K562 (cell line): ENCODE measurements around the gene SMARCC1. TPM values are rescaled to one million over a fixed set of nuclear protein-coding genes. Genes with fewer than 3 reads are reported as not detected.

Experiments
- ATAC-seq: fragments of 200-7000 bp; cut with Tn5 transposase; 3 replicates; pipeline ENCODE4 v1.9.1; 2020; ENCODE audit warnings: moderate library complexity
- BruUV-seq: library from RNA; stranded (reverse); fragments of 400-500 nt; replicated peaks from 2 replicates; lab custom pipeline; 2021; lab: Mats Ljungman, UMichigan
- CTCF ChIA-PET: fragments of 300-600 bp; formaldehyde crosslinking; extraction: SDS; loops from one replicate; lab custom pipeline; 2021; ENCODE audit warnings: low intra/inter-chr PET ratio; lab: Yijun Ruan, JAX
- POLR2A ChIA-PET: fragments of 300-600, 350-650 bp; sonication (Branson Sonifier 250); formaldehyde crosslinking; extraction: SDS; loops from one replicate; lab custom pipeline; 2021; ENCODE audit warnings: antibody characterized with exemption, inconsistent platforms; lab: Yijun Ruan, JAX
- DNase-seq, 4 experiments: peaks; one replicate each; pipeline versions ENCODE4 v3.0.0 to v3.0.0-alpha.2; 2011 to 2018; ENCODE audit warnings: low spot score in 3 of 4, mixed read lengths in 3 of 4; ENCODE audit errors: extremely low read depth in 1 of 4
- FAIRE-seq: peaks from 2 replicates; lab custom pipeline; 2011; peaks lifted over from hg19 to GRCh38; lab: Jason Lieb, UNC
- H2AFZ ChIP-seq: 2 replicates; pipeline ENCODE4 v1.6.0; 2011; ENCODE audit warnings: low read depth, low read length, control low read depth, inconsistent platforms
- H3K27ac ChIP-seq: fragments of 200-600 bp; 3 replicates; pipeline ENCODE4 v1.8.0; 2011; ENCODE audit warnings: low read depth, mild to moderate bottlenecking, control low read depth, inconsistent platforms, low read length, moderate library complexity, mixed read lengths; ENCODE audit errors: extremely low read depth
- H3K27me3 ChIP-seq, 2 experiments: fragments of 300-600 bp in 1 of 2; 2 replicates in 1 of 2; 3 replicates in 1 of 2; pipeline versions ENCODE4 v1.6.0 to v1.8.0; 2011; ENCODE audit warnings: inconsistent platforms in 2 of 2, low read length in 2 of 2, mild to moderate bottlenecking in 1 of 2, mixed read lengths in 1 of 2, moderate library complexity in 1 of 2; ENCODE audit not compliant: control insufficient read depth in 2 of 2, insufficient read depth in 2 of 2
- H3K36me3 ChIP-seq: fragments of 300-600 bp; 3 replicates; pipeline ENCODE4 v1.8.0; 2011; ENCODE audit warnings: mild to moderate bottlenecking, low read length, inconsistent platforms; ENCODE audit not compliant: control insufficient read depth, insufficient read depth
- H3K4me1 ChIP-seq, 2 experiments: fragments of 200-600 bp in 1 of 2; replicated peaks in 1 of 2; 2 replicates in 1 of 2; 3 replicates in 1 of 2; pipeline versions ENCODE4 v1.5.1 to v1.8.0; 2011; ENCODE audit warnings: inconsistent platforms in 2 of 2, low read length in 2 of 2, mild to moderate bottlenecking in 1 of 2, mixed read lengths in 1 of 2, moderate library complexity in 1 of 2; ENCODE audit not compliant: control insufficient read depth in 2 of 2, insufficient read depth in 2 of 2
- H3K4me2 ChIP-seq: 2 replicates; pipeline ENCODE4 v1.6.1; 2011; ENCODE audit warnings: low read length, control low read depth, inconsistent platforms, mixed read lengths; ENCODE audit not compliant: insufficient read depth
- H3K4me3 ChIP-seq: fragments of 200-600 bp; sonication (generic), shearing (Covaris generic); 2 replicates; pipeline ENCODE4 v1.5.1; 2016; ENCODE audit warnings: control low read depth, inconsistent platforms
- H3K79me2 ChIP-seq: fragments of 200-600 bp; 3 replicates; pipeline ENCODE4 v1.8.0; 2011; ENCODE audit warnings: low read length, inconsistent platforms; ENCODE audit not compliant: control insufficient read depth, insufficient read depth
- H3K9ac ChIP-seq, 2 experiments: 2 replicates each; pipeline versions ENCODE4 v1.6.0 to v1.6.1; 2011; ENCODE audit warnings: low read depth in 2 of 2, low read length in 2 of 2, control low read depth in 1 of 2, inconsistent platforms in 1 of 2, mild to moderate bottlenecking in 1 of 2, mixed read lengths in 1 of 2; ENCODE audit not compliant: insufficient read depth in 1 of 2
- H3K9me1 ChIP-seq: one replicate; pipeline ENCODE4 v1.6.0; 2011; ENCODE audit warnings: inconsistent platforms, mild to moderate bottlenecking, low read length, moderate library complexity; ENCODE audit not compliant: control insufficient read depth, insufficient read depth
- H3K9me3 ChIP-seq: replicated peaks from 2 replicates; pipeline ENCODE4 v1.5.1; 2011; ENCODE audit warnings: low read depth, low read length, inconsistent platforms; ENCODE audit not compliant: control insufficient read depth, insufficient read depth
- H4K20me1 ChIP-seq: replicated peaks from 2 replicates; pipeline ENCODE4 v1.6.1; 2011; ENCODE audit warnings: low read length, inconsistent platforms, mixed read lengths; ENCODE audit not compliant: control insufficient read depth, insufficient read depth
- ADNP ChIP-seq: fragments of 200-800 bp; sonication (Bioruptor generic); IDR thresholded peaks from 2 replicates; pipeline ENCODE4 v1.6.1; 2016; ENCODE audit warnings: missing genetic modification characterization, missing compliant biosample characterization
- ARID2 ChIP-seq: fragments of 450-650 bp; IDR thresholded peaks from 2 replicates; pipeline ENCODE4 v1.6.1; 2017; ENCODE audit warnings: antibody characterized with exemption, mild to moderate bottlenecking
- BCL6 ChIP-seq: fragments of 250-450 bp; sonication (Bioruptor Pico); IDR thresholded peaks from 2 replicates; pipeline ENCODE4 v1.4.0; 2020
- DIDO1 ChIP-seq: fragments of 450-650 bp; IDR thresholded peaks from 2 replicates; pipeline ENCODE4 v1.6.1; 2016; ENCODE audit warnings: low read depth, missing biosample characterization, missing genetic modification characterization
- DMBX1 ChIP-seq: fragments of 250-450 bp; sonication (Bioruptor Pico); IDR thresholded peaks from 2 replicates; pipeline ENCODE4 v1.8.0; 2022; ENCODE audit warnings: inconsistent platforms, mild to moderate bottlenecking, moderate library complexity, borderline replicate concordance
- EWSR1 ChIP-seq: fragments of 450-650 bp; IDR thresholded peaks from 2 replicates; pipeline ENCODE4 v1.6.1; 2018; ENCODE audit warnings: borderline replicate concordance, mild to moderate bottlenecking, low read depth, moderate library complexity; ENCODE audit not compliant: partially characterized antibody
- GTF2A2 ChIP-seq: IDR thresholded peaks from 2 replicates; pipeline ENCODE4 v1.6.1; 2016; ENCODE audit warnings: mild to moderate bottlenecking, missing genetic modification characterization, missing compliant biosample characterization
- KLF10 ChIP-seq: fragments of 250-450 bp; sonication (Bioruptor Pico); IDR thresholded peaks from 2 replicates; pipeline ENCODE4 v1.6.1; 2021; ENCODE audit warnings: matching md5 sums
- MCM2 ChIP-seq: fragments of 450-650 bp; IDR thresholded peaks from 2 replicates; pipeline ENCODE4 v1.6.1; 2017; ENCODE audit warnings: low read depth, mild to moderate bottlenecking
- NCOA2 ChIP-seq, 2 experiments: fragments of 450-650 bp; IDR thresholded peaks; 2 replicates each; pipeline ENCODE4 v1.6.1; 2018; ENCODE audit warnings: mild to moderate bottlenecking in 2 of 2, moderate library complexity in 1 of 2; ENCODE audit not compliant: partially characterized antibody in 2 of 2
- NCOA4 ChIP-seq: fragments of 450-650 bp; IDR thresholded peaks from 2 replicates; pipeline ENCODE4 v1.6.1; 2018; ENCODE audit warnings: mild to moderate bottlenecking; ENCODE audit not compliant: partially characterized antibody
- NCOR1 ChIP-seq: fragments of 450-650 bp; IDR thresholded peaks from 2 replicates; pipeline ENCODE4 v1.6.1; 2016; ENCODE audit warnings: mild to moderate bottlenecking, moderate library complexity
- PHF8 ChIP-seq: fragments of 200-600 bp; sonication (generic); IDR thresholded peaks from 2 replicates; pipeline ENCODE4 v1.6.1; 2012; ENCODE audit warnings: mixed run types, mild to moderate bottlenecking, inconsistent platforms, low read length, moderate library complexity, borderline replicate concordance
- RBM34 ChIP-seq: fragments of 200-400 bp; formaldehyde crosslinking; IDR thresholded peaks from 2 replicates; pipeline ENCODE4 v1.6.1; 2018; ENCODE audit warnings: low read length, borderline replicate concordance; ENCODE audit not compliant: insufficient read depth
- RFX5 ChIP-seq: IDR thresholded peaks from 2 replicates; pipeline ENCODE4 v1.6.1; 2011; ENCODE audit warnings: low read depth, mild to moderate bottlenecking, improper control_type of control experiment, low read length
- SMARCE1 ChIP-seq: fragments of 450-650 bp; IDR thresholded peaks from 2 replicates; pipeline ENCODE4 v1.7.1; 2016; ENCODE audit warnings: mild to moderate bottlenecking
- SNAPC5 ChIP-seq: fragments of 250-450 bp; sonication (Bioruptor Pico); IDR thresholded peaks from 2 replicates; pipeline ENCODE4 v1.8.0; 2021; ENCODE audit warnings: moderate library complexity, mild to moderate bottlenecking, inconsistent platforms
- STAT5B ChIP-seq: fragments of 250-450 bp; sonication (Bioruptor Pico); IDR thresholded peaks from 2 replicates; pipeline ENCODE4 v1.8.0; 2021; ENCODE audit warnings: mild to moderate bottlenecking, inconsistent platforms
- TBP ChIP-seq: optimal IDR thresholded peaks from 2 replicates; pipeline ENCODE3; 2011; ENCODE audit warnings: low read depth, low read length, improper control_type of control experiment
- TFAM ChIP-seq: fragments of 250-450 bp; sonication (Bioruptor Pico); conservative IDR thresholded peaks from 2 replicates; pipeline ENCODE4 v1.5.0; 2021; ENCODE audit warnings: mild to moderate bottlenecking, moderate library complexity
- YBX1 ChIP-seq: fragments of 450-650 bp; IDR thresholded peaks from 2 replicates; pipeline ENCODE4 v1.7.1; 2016; ENCODE audit warnings: mild to moderate bottlenecking
- ZNF518B ChIP-seq: fragments of 250-450 bp; sonication (Bioruptor Pico); IDR thresholded peaks from 2 replicates; pipeline ENCODE4 v1.5.0; 2021; ENCODE audit warnings: mild to moderate bottlenecking, moderate library complexity
- ZSCAN32 ChIP-seq: fragments of 450-650 bp; formaldehyde crosslinking; IDR thresholded peaks from 2 replicates; pipeline ENCODE4 v1.4.0; 2020; ENCODE audit warnings: mild to moderate bottlenecking, moderate library complexity
- WGBS: fragments of 100-300 bp; shearing (Covaris generic); methylation state at CpG from one replicate; pipeline ENCODE4 v1.1.6; 2016; ENCODE audit warnings: low coverage, mixed read lengths; ENCODE audit not compliant: insufficient coverage; ENCODE audit errors: missing lambda C conversion rate; 5-methylcytosine and 5-hydroxymethylcytosine counted together
- in situ Hi-C: fragments of 300-500 bp; cut with MboI; formaldehyde crosslinking; loops from 4 replicates; pipeline ENCODE4 v1.15.0; 2018; ENCODE audit warnings: inconsistent platforms, mixed read lengths
- intact Hi-C: fragments of 100-400 bp; cut with micrococcal nuclease; formaldehyde crosslinking; loops from 2 replicates; pipeline ENCODE4 v1.14.2; 2022
- polyA plus RNA-seq, 8 experiments: library from polyadenylated mRNA; depleted of rRNA in 4 of 8; stranded (reverse) in 5 of 8; unstranded in 3 of 8; fragments of >200 nt; fragmentation: Nextera tagmentation in 2 of 8; fragmentation: Illumina TruSeq in 1 of 8; extraction: Ambion mirVana in 2 of 8; extraction: Trizol in 1 of 8; gene quantifications; 2 replicates each; pipeline versions ENCODE4 v1.2.1 to v1.2.3, GENCODE V29; 2011 to 2014; ENCODE audit warnings: inconsistent platforms in 1 of 8, missing spikeins in 1 of 8
- total RNA-seq, 7 experiments: library from RNA; depleted of rRNA in 6 of 7; stranded (reverse); fragments of >200 nt in 6 of 7; fragmentation: Illumina TruSeq in 2 of 7; extraction: Trizol in 2 of 7; gene quantifications; 2 replicates each; pipeline versions ENCODE4 v1.2.1 to v1.2.3, GENCODE V29; 2011 to 2021; ENCODE audit warnings: low replicate concordance in 1 of 7

Gene SMARCC1
- total and polyA plus RNA-seq, 9 of the 15 experiments (the other 6 are each of a cell fraction or from before 2014, with no cell fraction given): 20.7 to 199 (median 66.0) TPM

GRCh38 chr3:47762233-47762632, 19.5 kb downstream of the SMARCC1 start:
- H4K20me1 ChIP-seq: no peaks in the 10 kb centered on the region; the same call in 1 of the 2 replicates
- POLR2A ChIA-PET: interaction anchor here (0.6 to 4.4 kb wide), 3 partner anchors 11 to 19 kb away, joined by 3 to 34 read pairs (median 7); no protein-coding TSS in a partner anchor
- H3K27me3 ChIP-seq: no peaks in the 10 kb centered on the region
- BruUV-seq: no TSS peak
- H3K4me2 ChIP-seq: peak overlapping the region; percentile 54
- H3K9ac ChIP-seq: peak overlapping the region in 1 of 2 experiments; percentile 32; a peak in 2 of 4 replicates
- no peaks in the 10 kb centered on the region for H3K9me1 ChIP-seq
- H3K9me3 ChIP-seq: no peaks in the 10 kb centered on the region
- peaks cover 78% of the 10 kb centered on the region for H3K36me3 ChIP-seq
- in situ Hi-C loops (no loop called here), intact Hi-C loops (no loop called here)
- H2AFZ ChIP-seq: no peak overlapping the region
- H3K79me2 ChIP-seq: peaks cover 85% of the 10 kb centered on the region
- 11% methylated on average over 4 of the region's 4 CpGs for WGBS
- FAIRE-seq: peak; percentile 67
- H3K4me3 ChIP-seq: no peak overlapping the region
- DNase-seq: peak; percentile 64 to 78 (median 70)
- peaks cover 17% of the 10 kb centered on the region in 2 experiments; a peak in 4 of 5 replicates for H3K4me1 ChIP-seq
- ATAC-seq: peak; percentile 79
- peak overlapping the region; percentile 65 for H3K27ac ChIP-seq
- CTCF ChIA-PET: no interaction called here
- TF ChIP-seq KLF10 (CRISPR knock-in tag): no peak
- no peak for TF ChIP-seq ADNP (tag)
- no peak for TF ChIP-seq SNAPC5 (CRISPR knock-in tag)
- no peak for TF ChIP-seq STAT5B (CRISPR knock-in tag)
- TF ChIP-seq RFX5: no peak
- no peak for TF ChIP-seq RBM34
- TF ChIP-seq DMBX1 (CRISPR knock-in tag): no peak
- no peak for TF ChIP-seq PHF8
- TF ChIP-seq NCOA4: no peak
- TF ChIP-seq DIDO1: no peak
- TF ChIP-seq MCM2: no peak
- no peak for TF ChIP-seq ZNF518B (CRISPR knock-in tag)
- TF ChIP-seq TBP: no peak
- no peak for TF ChIP-seq TFAM (CRISPR knock-in tag)
- no peak for TF ChIP-seq EWSR1
- TF ChIP-seq NCOA2 (IDR thresholded peaks at IDR 0.05; ENCODE audit: partially characterized antibody in 2 of 2): no peak
- peak; percentile 94 for TF ChIP-seq SMARCE1
- no peak for TF ChIP-seq ARID2
- peak; percentile 84 for TF ChIP-seq NCOR1
- no peak for TF ChIP-seq ZSCAN32 (CRISPR knock-in tag)
- TF ChIP-seq GTF2A2 (tag): no peak
- TF ChIP-seq BCL6 (CRISPR knock-in tag): no peak
- TF ChIP-seq YBX1: no peak
